Common myeloid progenitor, CD34-positive (primary cell): ENCODE results near the gene AP1M2.
A peak's percentile ranks its signal among the peaks of the same experiment; 100 is the strongest.

Source experiments
- CTCF ChIA-PET: fragments of 350-600 bp; sonication (Branson Sonifier 250); formaldehyde crosslinking; loops from one replicate; lab custom pipeline; 2021; ENCODE audit warnings: antibody characterized with exemption; lab: Charles Lee
- POLR2A ChIA-PET: fragments of 350-600 bp; sonication (Branson Sonifier 250); formaldehyde crosslinking; loops from one replicate; lab custom pipeline; 2021; ENCODE audit warnings: antibody characterized with exemption; lab: Charles Lee
- DNase-seq, 3 donors: peaks; one replicate each; pipeline versions ENCODE4 v3.0.0 to v3.0.0-alpha.2; 2013
- H3K27ac ChIP-seq, 2 experiments: 1 replicate in 1 of 2; 2 replicates in 1 of 2; pipeline ENCODE4 v1.7.0; 2013; ENCODE audit warnings: inconsistent platforms in 2 of 2, low read length in 2 of 2, mild to moderate bottlenecking in 2 of 2, low read depth in 1 of 2, moderate library complexity in 1 of 2; ENCODE audit not compliant: severe bottlenecking in 2 of 2, insufficient read depth in 1 of 2, poor library complexity in 1 of 2
- H3K27me3 ChIP-seq, 5 experiments: replicated peaks in 2 of 5; 1 replicate in 3 of 5; 2 replicates in 2 of 5; pipeline versions ENCODE4 v1.6.1 to v1.7.0; 2013; ENCODE audit warnings: low read length in 4 of 5, mild to moderate bottlenecking in 2 of 5, moderate library complexity in 2 of 5, inconsistent platforms in 1 of 5; ENCODE audit not compliant: insufficient read depth in 5 of 5, control insufficient read depth in 4 of 5
- H3K36me3 ChIP-seq, 4 experiments: 1 replicate in 2 of 4; 2 replicates in 2 of 4; pipeline versions ENCODE4 v1.6.1 to v1.7.0; 2013; ENCODE audit warnings: low read length in 3 of 4, control low read depth in 1 of 4, mild to moderate bottlenecking in 1 of 4; ENCODE audit not compliant: control insufficient read depth in 4 of 4, insufficient read depth in 4 of 4
- H3K4me1 ChIP-seq, 4 experiments: 1 replicate in 3 of 4; 2 replicates in 1 of 4; pipeline versions ENCODE4 v1.6.1 to v1.7.1; 2013; ENCODE audit warnings: low read length in 3 of 4, mild to moderate bottlenecking in 3 of 4, control low read depth in 1 of 4, inconsistent platforms in 1 of 4, moderate library complexity in 1 of 4; ENCODE audit not compliant: control insufficient read depth in 4 of 4, insufficient read depth in 4 of 4; ENCODE audit errors: control extremely low read depth in 1 of 4
- H3K4me3 ChIP-seq, 7 experiments: 1 replicate in 4 of 7; 2 replicates in 3 of 7; pipeline versions ENCODE4 v1.5.1 to v1.7.0; 2013; ENCODE audit warnings: mild to moderate bottlenecking in 7 of 7, low read length in 6 of 7, moderate library complexity in 6 of 7, inconsistent platforms in 2 of 7, low read depth in 2 of 7, control low read depth in 1 of 7; ENCODE audit not compliant: insufficient read depth in 4 of 7, control insufficient read depth in 1 of 7; ENCODE audit errors: extremely low read depth in 1 of 7
- H3K9me3 ChIP-seq, 5 experiments: 1 replicate in 4 of 5; 2 replicates in 1 of 5; pipeline versions ENCODE4 v1.6.1 to v1.7.1; 2013; ENCODE audit warnings: low read length in 4 of 5, mild to moderate bottlenecking in 2 of 5, inconsistent platforms in 1 of 5, low read depth in 1 of 5, moderate library complexity in 1 of 5; ENCODE audit not compliant: control insufficient read depth in 4 of 5, insufficient read depth in 2 of 5; ENCODE audit errors: control extremely low read depth in 1 of 5
- WGBS: methylation state at CpG from one replicate; pipeline ENCODE4 v1.1.5; 2013; ENCODE audit not compliant: insufficient coverage; 5-methylcytosine and 5-hydroxymethylcytosine counted together

The AP1M2 gene

DNA sequence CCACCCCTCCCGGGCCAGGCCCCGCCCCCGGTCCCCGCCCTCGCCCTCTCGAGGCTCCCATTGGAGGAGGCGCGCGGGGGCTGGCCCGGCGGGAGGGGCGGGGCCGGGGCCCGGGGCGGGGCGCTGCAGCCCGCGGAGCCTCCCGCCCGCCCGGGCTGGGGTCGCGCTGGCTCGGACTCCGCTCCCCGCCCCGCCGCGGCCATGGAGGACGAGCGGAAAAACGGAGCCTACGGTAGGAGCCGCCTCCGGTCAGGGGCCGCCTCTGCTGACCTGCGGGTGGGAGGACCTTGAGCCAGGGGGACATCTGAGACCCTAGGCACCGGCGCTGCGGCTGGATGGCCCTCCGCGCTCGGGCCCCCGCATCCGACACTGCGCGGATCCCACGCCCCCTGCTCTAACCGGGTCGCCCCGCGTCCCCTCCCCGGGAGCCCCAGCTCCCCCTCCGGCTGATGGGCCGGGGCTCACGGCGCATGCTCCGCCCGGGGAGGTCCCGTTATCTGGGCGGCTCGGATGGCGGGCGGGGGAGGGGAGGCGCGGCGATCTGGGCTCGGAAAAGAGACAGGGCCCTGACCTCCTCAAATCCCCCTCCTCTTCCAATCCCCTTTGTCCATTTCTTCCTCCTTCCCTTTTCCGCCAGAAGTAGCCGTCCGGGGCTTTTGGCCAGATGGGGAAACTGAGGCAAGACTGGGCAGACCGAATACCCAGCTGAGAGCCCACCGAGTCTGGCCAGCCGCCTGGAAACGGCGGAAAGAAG lies 15.4 kb upstream of the AP1M2 start:
- Histone ChIP-seq H3K4me1 (peaks cover 10 to 42% (median 32%) of the 10 kb centered on the region in 4 experiments), H3K27me3 (no peaks in the 10 kb centered on the region), H3K36me3 (no peaks in the 10 kb centered on the region), H3K9me3 (no peaks in the 10 kb centered on the region), H3K4me3 (peak overlapping the region; percentile 85 to 95 (median 91)), H3K27ac (peak overlapping the region; percentile 52 to 86)
- CTCF ChIA-PET: interaction anchor here (0.5 to 2.3 kb wide), 9 partner anchors 9 to 98 kb away, joined by 3 to 12 read pairs (median 4); partner anchors contain the start of gene QTRT1
- POLR2A ChIA-PET: interaction anchor here (1.9 kb wide), 1 partner anchor 42 kb away, joined by 11 read pairs; no protein-coding TSS in a partner anchor
- under 1% methylated on average over 27 of the region's 76 CpGs for WGBS
- DNase-seq: peak; percentile 65 to 80 (median 75)

DNA sequence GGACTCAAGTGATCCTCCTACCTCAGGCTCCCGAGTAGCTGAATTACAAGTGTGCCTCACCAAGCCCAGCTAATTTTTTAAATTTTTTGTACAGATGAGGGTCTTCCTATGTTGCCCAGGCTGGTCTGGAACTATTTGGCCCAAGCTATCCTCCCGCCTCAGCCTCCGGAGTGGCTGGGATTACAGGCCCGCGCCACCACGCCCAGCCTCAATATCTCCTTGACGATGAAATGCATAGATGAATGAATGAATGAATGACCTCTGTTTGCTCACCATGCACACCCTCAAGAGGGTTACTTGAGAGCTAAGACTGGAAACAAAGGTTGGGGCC lies 14.9 kb upstream of the AP1M2 start:
- Histone ChIP-seq H3K4me3 (peak overlapping the region in 2 of 7 experiments; percentile 11 to 25), H3K27me3 (no peaks in the 10 kb centered on the region), H3K4me1 (peaks cover 12 to 48% (median 36%) of the 10 kb centered on the region in 4 experiments), H3K36me3 (no peaks in the 10 kb centered on the region), H3K27ac (no peak overlapping the region), H3K9me3 (no peaks in the 10 kb centered on the region)
- DNase-seq: no peak
- CTCF ChIA-PET: interaction anchor here (0.5 to 1.4 kb wide), 8 partner anchors 9 to 99 kb away, joined by 3 to 7 read pairs (median 4); partner anchors contain the start of gene QTRT1
- POLR2A ChIA-PET: no interaction called here
- 46% methylated on average over 6 of the region's 7 CpGs for WGBS

DNA sequence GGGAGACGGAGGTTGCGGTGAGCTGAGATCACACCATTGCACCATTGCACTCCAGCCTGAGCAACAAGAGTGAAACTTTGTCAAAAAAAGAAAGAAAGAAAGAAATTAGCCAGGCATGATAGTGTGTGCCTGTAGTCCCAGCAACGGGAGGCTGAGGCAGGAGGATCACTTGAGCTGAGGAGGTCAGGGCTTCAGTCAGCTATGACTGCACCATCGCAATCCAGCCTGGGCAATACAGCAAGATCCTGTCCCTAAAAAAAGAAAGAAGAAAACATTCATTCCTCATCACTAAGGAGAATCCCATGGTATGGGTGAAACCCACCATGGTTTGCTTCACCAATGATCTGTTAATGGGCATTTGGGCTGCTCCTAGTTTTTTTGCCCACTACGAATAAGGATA lies 13.0 kb upstream of the AP1M2 start:
- 90% methylated on average over 1 of the region's 5 CpGs for WGBS
- Histone ChIP-seq H3K36me3 (no peaks in the 10 kb centered on the region), H3K4me3 (no peak overlapping the region), H3K27ac (no peak overlapping the region), H3K4me1 (peaks cover 19 to 59% (median 52%) of the 10 kb centered on the region in 4 experiments), H3K27me3 (no peaks in the 10 kb centered on the region), H3K9me3 (no peaks in the 10 kb centered on the region)
- CTCF ChIA-PET: interaction anchor here (0.9 to 2.2 kb wide), 5 partner anchors 16 to 45 kb away, joined by 3 to 12 read pairs (median 5); partner anchors contain the start of gene KRI1
- POLR2A ChIA-PET: no interaction called here
- no peak for DNase-seq

DNA sequence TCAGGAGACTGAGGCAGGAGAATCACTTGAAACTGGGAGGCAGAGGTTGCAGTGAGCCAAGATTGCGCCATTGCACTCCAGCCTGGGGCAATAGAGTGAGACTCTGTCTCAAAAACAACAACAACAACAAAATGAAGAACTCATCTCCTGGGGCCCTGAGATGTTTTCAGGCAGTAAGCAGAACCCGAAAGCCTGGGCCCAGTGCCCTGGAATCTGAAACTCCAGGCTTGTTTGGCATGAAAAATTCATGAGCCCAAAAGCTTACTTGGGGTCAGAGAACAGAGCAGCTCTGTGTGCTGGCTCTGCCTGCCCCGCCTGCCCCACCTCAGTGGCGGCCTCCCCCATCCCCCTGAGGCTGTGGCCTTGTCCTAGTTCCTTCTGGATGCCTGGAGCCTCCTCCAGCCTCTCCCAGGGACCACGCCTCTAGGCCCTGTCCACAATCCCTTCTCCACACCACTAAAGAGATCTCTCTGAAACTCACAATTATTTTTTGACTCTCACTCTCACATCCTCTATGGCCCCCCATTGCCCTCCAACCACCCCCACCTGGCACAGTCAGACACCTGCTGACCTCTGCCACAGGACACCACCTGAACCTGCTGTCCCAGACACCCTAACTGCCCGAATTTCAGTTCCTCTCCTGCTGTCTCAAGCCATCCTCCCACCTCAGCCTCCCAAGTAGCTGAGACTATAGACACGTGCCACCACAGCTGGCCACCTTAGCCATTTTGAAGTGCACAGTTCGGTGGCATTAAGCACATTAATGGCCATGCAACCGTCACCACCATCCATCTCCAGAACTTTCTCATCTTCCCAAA lies 6.9 kb upstream of the AP1M2 start:
- WGBS: 87% methylated on average over 7 of the region's 9 CpGs
- Histone ChIP-seq H3K4me1 (peaks cover 9 to 39% (median 25%) of the 10 kb centered on the region in 4 experiments), H3K9me3 (no peaks in the 10 kb centered on the region), H3K27ac (no peak overlapping the region), H3K36me3 (no peaks in the 10 kb centered on the region), H3K4me3 (no peak overlapping the region), H3K27me3 (no peaks in the 10 kb centered on the region)
- CTCF ChIA-PET: interaction anchor here (1.0 to 2.8 kb wide), 3 partner anchors 10 to 54 kb away, joined by 3 to 18 read pairs (median 4); no protein-coding TSS in a partner anchor
- POLR2A ChIA-PET: interaction anchor here (0.8 kb wide), 1 partner anchor 25 kb away, joined by 3 read pairs; no protein-coding TSS in a partner anchor
- no peak for DNase-seq

DNA sequence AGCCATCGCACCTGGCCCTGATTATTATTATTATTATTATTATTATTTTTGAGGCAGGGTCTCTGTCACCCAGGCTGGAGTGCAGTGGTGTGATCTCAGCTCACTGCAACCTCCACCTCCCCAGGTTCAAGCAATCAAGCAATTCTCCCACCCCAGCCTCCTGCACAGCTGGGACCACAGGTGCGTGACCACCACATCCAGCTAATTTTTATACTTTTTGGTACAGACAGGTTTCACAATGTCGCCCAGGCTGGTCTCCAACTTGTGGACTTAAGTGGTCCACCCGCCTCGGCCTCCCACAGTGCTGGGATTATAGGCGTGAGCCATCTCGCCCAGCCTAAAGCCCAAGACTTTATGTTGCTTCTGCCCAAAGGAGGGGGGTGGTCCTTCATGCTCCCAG lies 6.0 kb upstream of the AP1M2 start:
- Histone ChIP-seq H3K4me3 (no peak overlapping the region), H3K4me1 (peaks cover 9 to 37% (median 25%) of the 10 kb centered on the region in 4 experiments), H3K27me3 (peaks cover 0 to 1% (median 0%) of the 10 kb centered on the region in 5 experiments), H3K36me3 (no peaks in the 10 kb centered on the region), H3K27ac (no peak overlapping the region), H3K9me3 (no peaks in the 10 kb centered on the region)
- no peak for DNase-seq
- WGBS: 96% methylated on average over 6 of the region's 7 CpGs
- ChIA-PET CTCF (interaction anchor here (1.0 to 1.7 kb wide), 3 partner anchors 9 to 14 kb away, joined by 3 to 7 read pairs (median 3); no protein-coding TSS in a partner anchor), POLR2A (no interaction called here)

DNA sequence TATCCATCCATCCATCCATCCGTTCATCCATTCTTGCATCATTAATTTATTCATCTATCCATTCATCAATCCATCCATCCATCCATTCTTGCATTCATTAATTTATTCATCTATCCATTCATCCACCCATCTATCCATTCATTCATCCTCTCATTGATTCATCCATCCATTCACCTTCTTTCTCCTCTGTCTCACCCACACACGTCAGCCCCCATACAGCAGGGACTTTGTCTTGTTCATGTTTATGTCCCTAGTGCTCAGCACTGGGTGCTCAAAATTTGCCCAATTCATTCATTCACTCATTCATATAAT lies 683 bp upstream of the AP1M2 start:
- DNase-seq: no peak
- CTCF ChIA-PET: no interaction called here
- Histone ChIP-seq H3K27ac (no peak overlapping the region), H3K36me3 (no peaks in the 10 kb centered on the region), H3K27me3 (peaks cover 0 to 16% (median 2%) of the 10 kb centered on the region in 5 experiments), H3K4me3 (no peak overlapping the region), H3K9me3 (no peaks in the 10 kb centered on the region), H3K4me1 (peaks cover 0 to 2% (median 1%) of the 10 kb centered on the region in 4 experiments)
- POLR2A ChIA-PET: no interaction called here
- WGBS: 88% methylated on average over 2 of the region's 2 CpGs
